ENCODE results near the gene TTC3.
"Not testable (repeated sequence)": the region's sequence is repeated elsewhere in the genome, so short reads cannot be mapped to it uniquely, and the experiment has no call there.

Gene TTC3

GRCh38 chr21:37045556-37045955, 27.5 kb upstream of the TTC3 start:
- TF ChIP-seq ZFX (IDR thresholded peaks at IDR 0.05; ENCODE audit: borderline replicate concordance) (no peak), CTCF (IDR thresholded peaks at IDR 0.05) (no peak)
- H3K27ac ChIP-seq = no peak overlapping the region

GRCh38 chr21:37047079-37047478, 26.0 kb upstream of the TTC3 start:
- H3K27ac ChIP-seq = no peak overlapping the region
- TF ChIP-seq CTCF (IDR thresholded peaks at IDR 0.05) (no peak), ZFX (IDR thresholded peaks at IDR 0.05; ENCODE audit: borderline replicate concordance) (no peak)

- not testable (repeated sequence) for H3K27ac ChIP-seq
These were observed 23.3 kb upstream of the TTC3 start for GRCh38 chr21:37049741-37050140.

GRCh38 chr21:37055271-37055855, 17.7 kb upstream of the TTC3 start:
- no peak overlapping the region for H3K27ac ChIP-seq
- no peak for TF ChIP-seq CTCF (IDR thresholded peaks at IDR 0.05)
- TF ChIP-seq ZFX (IDR thresholded peaks at IDR 0.05; ENCODE audit: borderline replicate concordance) = no peak

GRCh38 chr21:37057614-37058013, 15.4 kb upstream of the TTC3 start:
- TF ChIP-seq ZFX (IDR thresholded peaks at IDR 0.05; ENCODE audit: borderline replicate concordance) (no peak), CTCF (IDR thresholded peaks at IDR 0.05) (no peak)
- H3K27ac ChIP-seq = no peak overlapping the region

- no peak for TF ChIP-seq CTCF (IDR thresholded peaks at IDR 0.05)
- no peak for TF ChIP-seq ZFX (IDR thresholded peaks at IDR 0.05; ENCODE audit: borderline replicate concordance)
- no peak overlapping the region for H3K27ac ChIP-seq
These were observed 14.8 kb upstream of the TTC3 start for GRCh38 chr21:37058261-37058660.

GRCh38 chr21:37059181-37059580, 13.9 kb upstream of the TTC3 start:
- TF ChIP-seq ZFX (IDR thresholded peaks at IDR 0.05; ENCODE audit: borderline replicate concordance) (no peak), CTCF (IDR thresholded peaks at IDR 0.05) (no peak)
- H3K27ac ChIP-seq = no peak overlapping the region

- H3K27ac ChIP-seq = no peak overlapping the region
- TF ChIP-seq CTCF (IDR thresholded peaks at IDR 0.05) (no peak), ZFX (IDR thresholded peaks at IDR 0.05; ENCODE audit: borderline replicate concordance) (no peak)
These were observed 12.8 kb upstream of the TTC3 start for GRCh38 chr21:37060296-37060695.
